Stimulated activated CD8-positive, alpha-beta memory T cell treated with anti-CD3 and anti-CD28 coated beads, Interleukin-15, amount 100 ng/mL, for 4 hours (primary cell): Measurements from ENCODE around the gene POLD2.
A peak's percentile ranks its signal among the peaks of the same experiment; 100 is the strongest.

Experiments used
- DNase-seq, 2 donors: peaks; one replicate each; pipeline ENCODE4 v3.0.0-alpha.2; 2020; ENCODE audit warnings: low read depth in 2 of 2

The POLD2 gene

GRCh38 chr7:44082541-44083207, 40.7 kb downstream of the POLD2 start:
- peak; percentile 96 to 97 for DNase-seq

- DNase-seq = no peak
These were observed 42.0 kb downstream of the POLD2 start for GRCh38 chr7:44081266-44081748.

- no peak for DNase-seq
These were observed 42.6 kb downstream of the POLD2 start for GRCh38 chr7:44080686-44081265.

GRCh38 chr7:44080118-44080517, 43.2 kb downstream of the POLD2 start:
- DNase-seq = no peak

GRCh38 chr7:44079331-44080021, 43.9 kb downstream of the POLD2 start:
- DNase-seq = no peak

- DNase-seq = no peak
These were observed 44.8 kb downstream of the POLD2 start for GRCh38 chr7:44078521-44078920.

- DNase-seq = no peak
These were observed 45.7 kb downstream of the POLD2 start for GRCh38 chr7:44077681-44078091.

GRCh38 chr7:44077061-44077460, 46.3 kb downstream of the POLD2 start:
- DNase-seq = no peak

GRCh38 chr7:44076101-44076895, 47.0 kb downstream of the POLD2 start:
- no peak for DNase-seq

GRCh38 chr7:44075296-44076075, 47.9 kb downstream of the POLD2 start:
- no peak for DNase-seq

GRCh38 chr7:44074349-44074695, 49.0 kb downstream of the POLD2 start:
- DNase-seq = no peak

- DNase-seq = peak; percentile 52 to 55
These were observed 49.5 kb downstream of the POLD2 start for GRCh38 chr7:44073664-44074348.

- no peak for DNase-seq
These were observed 50.8 kb downstream of the POLD2 start for GRCh38 chr7:44072364-44073231.

GRCh38 chr7:44071726-44072363, 51.5 kb downstream of the POLD2 start:
- DNase-seq = no peak

GRCh38 chr7:44068054-44068453, 55.3 kb downstream of the POLD2 start:
- no peak for DNase-seq

GRCh38 chr7:44067064-44067951, 56.0 kb downstream of the POLD2 start:
- no peak for DNase-seq

GRCh38 chr7:44066494-44067063, 56.8 kb downstream of the POLD2 start:
- no peak for DNase-seq

- DNase-seq = no peak
These were observed 57.3 kb downstream of the POLD2 start for GRCh38 chr7:44066111-44066460.
